Erythroblast (primary cell): Measurements from ENCODE around the gene INS.

Source experiments
- GATA1 ChIP-seq: IDR thresholded peaks from 2 replicates; pipeline ENCODE4 v1.6.1; 2011; ENCODE audit warnings: low read depth, mild to moderate bottlenecking, control low read depth, low read length, moderate library complexity
- POLR2A ChIP-seq: IDR thresholded peaks from 2 replicates; pipeline ENCODE4 v1.6.1; 2011; ENCODE audit warnings: mild to moderate bottlenecking, low read length

GRCh38 chr11:2175659-2176058 is 14.7 kb upstream of the INS start:
- TF ChIP-seq POLR2A (no peak), GATA1 (no peak)
